Activated gamma-delta T cell treated with Interleukin-2 at 50 U/mL for 16 hours (primary cell): ENCODE measurements around the gene CLTCL1.
"Not testable (repeated sequence)": the region's sequence is repeated elsewhere in the genome, so short reads cannot be mapped to it uniquely, and the experiment has no call there.

Experiments
- DNase-seq: peaks from one replicate; pipeline ENCODE4 v3.0.0-alpha.2; 2020

Gene CLTCL1

DNA sequence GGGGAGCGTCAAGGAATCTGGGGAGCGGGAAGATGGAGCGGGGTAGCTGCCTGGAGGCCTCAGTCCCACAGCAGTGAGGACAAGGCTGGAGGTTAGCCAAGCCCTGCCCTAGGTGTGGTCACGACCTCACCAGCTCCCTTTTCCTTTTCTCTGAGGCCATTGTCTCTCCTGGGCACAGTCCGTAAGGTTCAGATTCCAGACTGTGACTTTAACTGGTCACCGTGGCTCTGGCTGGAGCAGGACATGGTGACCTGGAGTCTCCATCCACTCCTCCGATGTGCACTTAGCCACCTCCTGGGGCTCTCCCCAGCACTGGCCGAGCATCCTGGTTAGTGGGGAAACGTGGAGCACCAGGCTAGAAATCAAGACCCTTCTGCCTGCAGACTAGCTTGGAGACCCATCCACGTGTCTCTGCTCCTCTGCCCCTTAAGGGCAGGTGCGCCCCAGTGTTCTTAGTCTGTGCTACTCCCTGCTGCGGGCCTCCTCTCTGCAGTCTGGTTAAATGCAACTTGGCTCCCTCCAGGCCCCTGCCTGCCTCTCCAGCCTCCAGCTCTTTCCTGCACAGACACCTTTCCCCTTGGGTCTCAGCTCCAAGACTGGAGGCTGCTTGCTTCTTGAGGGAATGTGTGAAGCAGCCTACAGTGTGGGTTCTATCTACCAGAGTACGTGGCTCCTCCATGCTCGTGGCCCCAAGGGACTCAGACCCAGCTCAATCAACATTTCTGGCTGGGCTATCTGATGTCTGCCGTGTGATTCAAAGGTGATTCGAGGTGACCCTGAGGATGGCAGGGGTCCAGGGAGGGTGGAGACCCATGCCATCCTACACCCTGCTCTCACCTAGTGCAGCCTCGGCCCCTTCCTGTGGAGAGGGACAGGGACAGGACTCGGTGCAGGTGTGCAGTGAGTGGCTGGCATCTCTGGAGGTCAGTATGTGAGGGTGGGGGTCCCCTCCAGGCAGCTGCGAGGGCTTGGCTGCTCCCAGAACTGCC is 118.2 kb downstream of the CLTCL1 start:
- DNase-seq, result no peak

GRCh38 chr22:19172213-19173046 is 119.1 kb downstream of the CLTCL1 start:
- no peak for DNase-seq

- no peak for DNase-seq
Observed at GRCh38 chr22:19169947-19170318, 121.6 kb downstream of the CLTCL1 start.

DNA sequence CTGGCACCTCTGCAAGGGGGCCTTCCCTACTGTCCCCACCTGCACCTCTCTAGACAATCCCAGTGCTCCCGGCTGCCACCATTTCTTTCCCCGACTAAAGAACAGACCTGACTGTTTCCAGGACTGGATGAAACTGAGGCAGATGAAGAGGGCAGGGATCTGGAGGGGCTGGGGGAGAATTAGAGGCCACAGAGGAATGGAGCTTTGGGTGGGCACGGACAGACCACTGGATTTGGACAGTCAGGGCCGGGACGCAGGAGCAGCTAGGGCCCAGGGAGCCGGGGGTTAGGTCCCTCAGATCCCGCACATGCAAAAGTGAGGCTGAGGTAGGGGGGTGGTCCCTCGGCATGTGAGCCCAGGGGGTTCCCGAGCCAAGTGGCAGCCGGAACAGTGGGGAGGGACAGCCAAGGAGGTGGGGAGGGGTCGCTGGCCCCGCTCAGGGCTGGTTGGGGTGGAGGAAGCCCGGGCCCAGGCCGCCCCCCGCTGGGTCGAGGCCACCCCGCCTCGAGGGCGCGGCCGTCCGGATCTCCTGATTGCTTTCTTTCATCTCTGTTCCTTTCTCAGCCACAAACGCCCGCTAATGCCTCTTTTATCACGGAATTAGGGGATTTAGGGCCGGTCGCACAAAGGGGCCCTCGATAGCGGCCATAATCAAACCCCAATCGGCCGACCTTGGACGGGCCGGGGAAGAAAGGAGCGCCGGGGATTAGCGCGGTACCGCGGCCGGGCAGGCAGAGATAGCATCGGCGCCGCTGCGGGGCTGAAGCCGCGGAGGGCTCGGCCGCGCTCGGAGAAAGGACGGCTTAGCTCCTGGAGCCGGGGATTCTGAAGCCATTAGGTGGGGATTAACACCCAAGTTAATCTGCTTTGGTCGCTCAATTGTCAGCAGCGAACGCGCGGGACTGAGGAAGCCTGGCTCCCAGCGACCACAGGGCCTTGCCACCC is 122.2 kb downstream of the CLTCL1 start:
- DNase-seq, result no peak

DNA sequence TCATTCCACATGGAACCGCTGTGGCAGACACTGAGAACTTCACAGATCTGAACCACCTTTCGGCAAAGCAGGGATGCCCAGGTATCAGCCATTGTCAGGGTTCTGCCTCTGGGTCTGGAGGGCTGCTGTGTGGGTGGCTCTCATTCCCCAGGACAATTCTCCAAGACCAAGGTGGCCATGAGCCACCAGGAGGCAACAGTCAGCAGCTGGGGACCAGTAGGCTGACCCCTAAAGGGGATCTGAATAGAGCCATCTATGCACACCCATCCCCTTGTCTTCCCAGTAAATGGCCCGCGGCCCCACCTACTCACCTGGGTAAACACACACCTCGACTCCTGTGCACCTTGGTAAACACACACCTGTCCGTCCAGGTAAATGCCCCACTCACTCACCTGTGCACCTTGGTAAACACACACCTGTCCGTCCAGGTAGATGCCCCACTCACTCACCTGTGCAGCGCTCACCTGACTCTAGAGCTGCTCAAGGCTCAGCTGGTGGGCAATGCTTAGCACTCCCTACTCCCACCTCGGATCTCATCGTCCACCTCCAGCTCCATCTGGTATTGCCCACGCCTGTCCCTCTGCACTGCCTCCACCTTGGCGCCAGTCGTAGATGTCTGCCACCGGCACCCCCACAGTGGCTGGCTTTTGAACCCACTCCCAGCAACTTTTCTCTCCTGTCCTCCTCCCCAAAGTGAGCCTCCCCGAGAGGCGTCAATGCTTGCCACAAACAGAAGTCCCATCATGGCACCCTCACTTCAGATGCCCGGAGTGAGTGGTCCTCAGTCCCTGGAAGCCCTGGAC is 123.2 kb downstream of the CLTCL1 start:
- DNase-seq, result no peak

DNA sequence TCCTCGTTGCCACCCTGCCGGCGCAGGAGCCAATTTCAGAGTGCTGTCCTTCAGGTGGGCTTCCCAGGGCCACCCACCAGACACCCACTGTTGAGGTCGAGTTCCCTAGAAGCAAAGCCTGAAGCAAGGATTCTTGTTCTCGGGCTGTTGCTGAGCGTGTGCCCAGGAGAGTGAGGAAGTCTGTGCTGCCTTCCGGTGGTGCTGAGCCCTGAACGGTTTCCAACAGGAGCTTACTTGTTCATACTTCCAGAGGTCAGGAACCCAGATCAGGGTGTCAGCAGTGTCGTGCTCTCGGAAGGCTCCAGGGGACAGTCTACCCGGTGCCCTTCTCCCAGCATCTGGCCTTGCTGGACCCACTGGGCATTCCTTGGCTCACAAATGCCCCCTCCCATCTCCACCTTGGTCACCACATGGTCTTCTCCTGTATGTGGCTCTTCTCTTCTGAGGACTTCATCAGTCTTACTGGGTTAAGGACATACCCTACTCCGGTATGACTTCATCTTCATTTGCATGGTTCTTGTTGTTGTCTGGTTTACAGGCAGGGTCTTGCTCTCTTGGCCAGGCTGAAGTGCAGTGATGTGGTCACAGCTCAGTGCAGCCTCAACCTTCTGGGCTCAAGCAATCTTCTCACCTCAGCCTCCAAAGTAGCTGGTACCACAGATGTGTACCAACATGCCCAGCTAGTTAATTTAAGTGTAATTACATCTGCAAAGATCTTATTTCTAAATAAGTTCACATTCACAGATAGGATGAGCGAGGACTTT is 124.2 kb downstream of the CLTCL1 start:
- DNase-seq, result no peak

DNA sequence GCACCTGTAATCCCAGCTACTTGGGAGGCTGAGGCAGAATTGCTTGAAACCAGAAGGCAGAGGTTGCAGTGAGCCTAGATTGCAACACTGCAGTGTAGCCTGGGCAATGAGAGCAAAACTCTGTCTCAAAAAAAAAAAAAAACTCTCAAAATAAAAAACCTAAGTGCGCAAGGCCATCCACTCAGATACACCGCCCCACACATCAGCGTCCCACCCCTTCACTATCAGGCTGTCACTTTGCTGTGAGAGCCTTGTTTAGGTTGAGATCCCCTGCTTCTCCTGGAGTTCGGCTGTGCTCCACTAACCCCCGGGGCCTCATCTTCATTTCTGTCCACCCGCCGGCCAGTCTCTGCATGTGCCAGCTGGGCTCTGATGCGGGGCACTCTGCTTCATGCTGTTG is 125.1 kb downstream of the CLTCL1 start:
- no peak for DNase-seq

DNA sequence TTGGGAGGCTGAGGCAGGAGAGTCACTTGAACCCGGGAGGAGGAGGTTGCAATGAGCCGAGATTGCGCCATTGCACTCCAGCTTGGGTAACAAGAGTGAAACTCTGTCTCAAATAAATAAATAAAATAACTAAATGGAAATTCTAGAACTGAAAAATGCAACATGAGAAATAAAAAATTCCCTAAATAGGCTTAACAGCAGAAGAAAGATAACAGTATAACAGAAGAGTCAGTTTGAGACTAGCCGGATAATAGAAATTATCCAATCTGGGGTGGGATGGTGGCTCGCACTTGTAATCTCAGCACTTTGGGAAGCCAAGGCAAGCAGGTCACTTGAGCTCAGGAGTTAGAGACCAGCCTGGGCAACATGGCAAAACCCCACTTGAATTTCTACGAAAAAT is 127.1 kb downstream of the CLTCL1 start:
- no peak for DNase-seq

DNA sequence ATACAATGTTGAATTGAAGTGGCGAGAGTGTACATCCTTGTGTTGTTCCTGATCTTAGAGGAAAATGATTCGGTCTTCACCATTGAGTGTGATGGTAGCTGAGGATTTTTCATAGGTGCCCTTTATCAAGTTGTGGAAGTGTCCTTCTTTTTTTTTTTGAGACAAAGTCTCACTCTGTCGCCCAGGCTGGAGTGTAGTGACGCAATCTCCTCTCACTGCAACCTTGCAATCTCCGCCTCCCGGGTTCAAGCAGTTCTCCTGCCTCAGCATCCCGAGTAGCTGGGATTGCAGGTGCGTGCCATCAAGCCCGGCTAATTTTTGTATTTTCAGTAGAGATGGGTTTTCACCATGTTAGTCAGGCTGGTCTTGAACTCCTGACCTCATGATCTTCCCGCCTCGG is 132.9 kb downstream of the CLTCL1 start:
- not testable (repeated sequence) for DNase-seq

DNA sequence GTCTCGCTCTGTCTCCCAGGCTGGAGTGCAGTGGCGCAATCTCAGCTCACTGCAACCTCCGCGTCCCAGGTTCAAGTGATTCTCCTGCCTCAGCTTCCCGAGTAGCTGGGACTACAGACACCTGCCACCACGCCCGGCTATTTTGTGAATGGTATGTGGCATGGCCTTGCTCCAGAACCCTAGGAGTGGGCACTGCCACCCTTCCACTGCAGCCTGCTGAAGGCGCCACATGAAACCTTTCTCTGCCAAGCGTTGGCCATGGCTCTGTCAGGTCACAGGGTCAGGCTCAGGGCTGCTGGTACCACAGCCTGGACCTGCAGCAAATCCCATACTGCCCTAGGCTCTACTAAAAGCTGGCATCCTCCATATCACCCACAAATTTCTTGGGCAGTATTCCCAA is 135.4 kb downstream of the CLTCL1 start:
- not testable (repeated sequence) for DNase-seq

GRCh38 chr22:19152942-19153883 is 138.3 kb downstream of the CLTCL1 start:
- DNase-seq, result no peak

- DNase-seq, result no peak
Observed at GRCh38 chr22:19151329-19152191, 140.0 kb downstream of the CLTCL1 start.

DNA sequence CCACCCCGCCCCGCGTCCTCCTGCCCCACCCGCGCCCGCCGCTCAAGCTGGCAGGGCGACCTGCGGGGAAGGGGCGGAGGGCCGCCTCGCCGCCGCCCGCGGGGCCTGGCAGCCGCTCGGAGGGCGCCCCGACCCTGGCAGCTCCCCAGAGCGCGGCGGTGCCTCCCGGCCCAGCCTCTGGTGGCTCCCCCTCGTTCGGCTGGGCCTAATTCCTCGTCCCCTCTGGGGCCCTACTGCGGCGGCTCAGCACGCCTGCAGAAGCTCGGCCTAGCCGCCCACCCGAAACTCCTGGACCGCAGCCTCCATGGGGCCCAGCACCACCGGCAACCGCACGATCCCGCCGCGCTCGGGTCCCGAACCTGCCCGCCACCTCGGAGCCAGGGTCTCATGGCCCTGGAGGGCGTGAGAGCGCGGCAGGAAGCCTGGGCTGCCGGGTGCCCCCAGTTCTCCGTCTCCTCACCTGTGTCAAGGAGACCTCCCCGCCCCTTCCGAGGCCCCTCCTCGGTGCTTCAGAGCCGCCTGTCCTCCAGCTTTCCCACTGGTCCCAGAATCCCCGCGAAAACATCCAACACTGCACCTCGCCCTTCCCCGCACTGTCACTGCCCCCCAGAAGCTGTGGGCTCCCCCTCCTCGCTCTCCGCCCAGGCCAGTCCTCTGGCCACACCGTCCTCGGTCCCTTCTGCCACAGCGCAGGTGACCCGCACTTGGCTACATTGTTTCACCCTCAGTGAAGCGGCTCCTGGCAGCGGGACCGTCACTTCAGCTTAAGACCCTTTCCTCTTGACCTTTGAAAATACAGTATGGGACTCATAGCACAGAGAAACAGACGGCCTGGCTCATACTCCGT is 140.8 kb downstream of the CLTCL1 start:
- no peak for DNase-seq

- DNase-seq, result no peak
Observed at GRCh38 chr22:19149991-19150390, 141.5 kb downstream of the CLTCL1 start, which contains the start of gene GSC2. Gene GSC2 (minus strand): TSS chr22:19150292. CDS start chr22:19150283, 9 bp downstream.

DNA sequence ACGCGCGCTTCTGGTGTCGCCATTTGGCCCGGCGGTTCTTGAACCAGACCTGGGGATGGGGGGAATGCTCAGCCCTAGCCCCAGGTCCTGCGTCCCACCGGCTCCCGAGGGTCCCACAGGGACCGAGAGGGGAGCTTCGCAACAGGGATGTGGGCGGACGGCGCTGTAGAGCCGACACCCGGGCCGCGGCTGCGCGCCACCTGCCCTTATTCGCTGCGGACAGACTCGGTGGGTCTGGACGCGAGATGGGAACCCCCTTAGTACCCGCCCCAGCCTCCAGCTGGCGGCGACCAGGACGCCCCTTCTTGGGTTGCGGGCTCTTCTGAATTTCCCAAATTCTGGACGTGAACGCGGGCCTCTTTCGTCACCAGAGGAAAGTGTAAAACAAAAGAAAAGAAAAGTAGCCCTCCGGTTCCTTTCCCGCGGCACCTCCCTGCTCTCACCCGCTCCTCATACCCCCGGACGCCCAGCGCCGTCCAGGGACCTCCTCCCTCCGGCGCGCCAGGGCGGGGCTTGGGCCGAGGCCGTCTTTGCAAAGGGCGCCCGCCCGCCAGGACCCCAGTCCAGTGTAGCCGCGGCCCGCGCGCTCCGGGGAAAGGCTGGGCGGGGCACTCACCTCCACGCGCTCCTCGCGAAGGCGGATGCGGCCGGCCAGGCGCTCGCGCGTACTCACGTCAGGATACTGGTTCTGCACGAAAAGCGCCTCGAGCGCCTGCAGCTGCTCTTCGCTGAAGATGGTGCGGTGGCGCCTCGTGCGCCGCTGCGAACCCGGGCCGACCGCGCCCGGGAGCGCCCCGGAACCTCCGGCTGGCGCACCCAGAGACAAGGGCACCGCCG is 142.3 kb downstream of the CLTCL1 start:
- no peak for DNase-seq

DNA sequence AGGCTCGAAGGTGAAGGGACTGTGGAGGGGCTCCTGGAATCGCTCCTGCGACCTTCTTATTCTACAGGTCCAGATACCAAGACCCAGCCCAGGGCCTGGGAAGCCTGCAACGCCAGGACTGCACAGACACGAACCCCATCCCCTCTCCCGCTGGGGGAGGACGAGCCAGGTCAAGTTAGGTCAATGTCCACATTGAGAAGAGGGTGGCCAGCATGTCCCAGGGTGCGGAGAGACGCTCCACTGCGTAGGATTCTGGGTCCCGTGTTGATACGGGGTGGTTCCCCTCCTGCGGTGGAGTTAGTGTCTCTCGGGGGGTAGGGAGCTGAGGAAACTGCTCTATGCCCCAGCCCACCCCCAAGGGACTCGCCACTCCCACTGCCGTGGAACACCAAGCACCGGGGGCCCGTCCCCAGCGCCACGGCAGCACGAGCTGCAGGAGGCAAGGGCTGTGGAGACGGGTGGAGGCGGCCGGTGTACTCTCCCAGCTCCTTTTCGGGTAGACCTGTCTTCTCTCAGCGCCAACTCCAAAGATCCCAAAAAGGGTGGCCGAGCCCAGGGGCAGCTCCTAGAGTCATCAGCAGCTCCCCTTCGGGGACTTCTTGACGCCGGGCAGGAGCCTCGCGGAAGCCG is 143.0 kb downstream of the CLTCL1 start:
- DNase-seq, result no peak
